Measurements from ENCODE around the gene MERTK. TPM values are rescaled to one million over a fixed set of nuclear protein-coding genes. Genes with fewer than 3 reads are reported as not detected.
"Not testable (repeated sequence)": the region's sequence is repeated elsewhere in the genome, so short reads cannot be mapped to it uniquely, and the experiment has no call there.

Gene MERTK
- total RNA-seq, 1 experiment from 2014 or later: 2.5 TPM

- no peak overlapping the region for H3K27ac ChIP-seq (ENCODE audit: low read length)
- ATAC-seq: no peak
- TF ChIP-seq EZH2phosphoT487 (IDR thresholded peaks at IDR 0.05; ENCODE audit: borderline replicate concordance, low read length): no peak
- TF ChIP-seq EZH2 (IDR thresholded peaks at IDR 0.05; ENCODE audit: low read length, unreplicated experiment): no peak
- TF ChIP-seq CTCF (conservative IDR thresholded peaks at IDR 0.05; ENCODE audit: low read depth, low read length): no peak
- H3K4me2 ChIP-seq (ENCODE audit: low read length): no peak overlapping the region
- no peaks in the 10 kb centered on the region for H3K9me2 ChIP-seq (replicated peaks; ENCODE audit: low read length)
- H2AFZ ChIP-seq (ENCODE audit: low read length): no peak overlapping the region
- no TSS peak for BruUV-seq (replicated peaks)
- H3K36me3 ChIP-seq (ENCODE audit: low read depth, low read length): no peaks in the 10 kb centered on the region
- no peaks in the 10 kb centered on the region for H3K27me3 ChIP-seq (ENCODE audit: low read length)
- no peak overlapping the region for H3K9ac ChIP-seq (ENCODE audit: low read length)
- POLR2A ChIA-PET (ENCODE audit: unreplicated experiment): no interaction called here
- intact Hi-C loops (cut with micrococcal nuclease): no loop called here
- CTCF ChIA-PET: no interaction called here
- no peaks in the 10 kb centered on the region for H3K9me3 ChIP-seq (ENCODE audit: low read length)
- H3K79me2 ChIP-seq (ENCODE audit: low read length): no peaks in the 10 kb centered on the region
- no peak for DNase-seq
- H4K20me1 ChIP-seq (ENCODE audit: low read length): no peaks in the 10 kb centered on the region
- no peak overlapping the region for H3K4me3 ChIP-seq (ENCODE audit: low read length)
- no peaks in the 10 kb centered on the region for H3F3A ChIP-seq (ENCODE audit: low read length, unreplicated experiment)
- H3K4me1 ChIP-seq (ENCODE audit: insufficient read depth, low read length): no peaks in the 10 kb centered on the region
Measured at GRCh38 chr2:111957872-111958354, 59.5 kb downstream of the MERTK start.

GRCh38 chr2:111958901-111959300 lies 60.5 kb downstream of the MERTK start:
- H3K4me1 ChIP-seq (ENCODE audit: insufficient read depth, low read length): no peaks in the 10 kb centered on the region
- ChIA-PET CTCF (no interaction called here), POLR2A (ENCODE audit: unreplicated experiment) (no interaction called here)
- no peak overlapping the region for H3K9ac ChIP-seq (ENCODE audit: low read length)
- no peak overlapping the region for H3K4me3 ChIP-seq (ENCODE audit: low read length)
- H4K20me1 ChIP-seq (ENCODE audit: low read length): no peaks in the 10 kb centered on the region
- H2AFZ ChIP-seq (ENCODE audit: low read length): no peak overlapping the region
- H3K9me2 ChIP-seq (replicated peaks; ENCODE audit: low read length): no peaks in the 10 kb centered on the region
- intact Hi-C loops (cut with micrococcal nuclease): no loop called here
- H3F3A ChIP-seq (ENCODE audit: low read length, unreplicated experiment): no peaks in the 10 kb centered on the region
- H3K79me2 ChIP-seq (ENCODE audit: low read length): no peaks in the 10 kb centered on the region
- TF ChIP-seq CTCF (conservative IDR thresholded peaks at IDR 0.05; ENCODE audit: low read depth, low read length): no peak; the same call in 1 of the 2 replicates
- TF ChIP-seq EZH2phosphoT487 (IDR thresholded peaks at IDR 0.05; ENCODE audit: borderline replicate concordance, low read length): no peak
- no peak for TF ChIP-seq EZH2 (IDR thresholded peaks at IDR 0.05; ENCODE audit: low read length, unreplicated experiment)
- no TSS peak for BruUV-seq (replicated peaks)
- H3K9me3 ChIP-seq (ENCODE audit: low read length): no peaks in the 10 kb centered on the region
- H3K4me2 ChIP-seq (ENCODE audit: low read length): no peak overlapping the region
- no peaks in the 10 kb centered on the region for H3K36me3 ChIP-seq (ENCODE audit: low read depth, low read length)
- ATAC-seq (no peak), DNase-seq (no peak)
- no peak overlapping the region for H3K27ac ChIP-seq (ENCODE audit: low read length)
- H3K27me3 ChIP-seq (ENCODE audit: low read length): no peaks in the 10 kb centered on the region

- CTCF ChIA-PET: no interaction called here
- Histone ChIP-seq H4K20me1 (ENCODE audit: low read length) (no peaks in the 10 kb centered on the region), H3K36me3 (ENCODE audit: low read depth, low read length) (no peaks in the 10 kb centered on the region), H2AFZ (ENCODE audit: low read length) (no peak overlapping the region), H3K27me3 (ENCODE audit: low read length) (no peaks in the 10 kb centered on the region), H3K4me2 (ENCODE audit: low read length) (no peak overlapping the region), H3K9ac (ENCODE audit: low read length) (no peak overlapping the region), H3F3A (ENCODE audit: low read length, unreplicated experiment) (no peaks in the 10 kb centered on the region), H3K4me1 (ENCODE audit: insufficient read depth, low read length) (no peaks in the 10 kb centered on the region), H3K27ac (ENCODE audit: low read length) (no peak overlapping the region), H3K4me3 (ENCODE audit: low read length) (no peak overlapping the region), H3K9me3 (ENCODE audit: low read length) (no peaks in the 10 kb centered on the region), H3K9me2 (replicated peaks; ENCODE audit: low read length) (no peaks in the 10 kb centered on the region), H3K79me2 (ENCODE audit: low read length) (no peaks in the 10 kb centered on the region)
- POLR2A ChIA-PET (ENCODE audit: unreplicated experiment): no interaction called here
- TF ChIP-seq EZH2 (IDR thresholded peaks at IDR 0.05; ENCODE audit: low read length, unreplicated experiment) (no peak), CTCF (conservative IDR thresholded peaks at IDR 0.05; ENCODE audit: low read depth, low read length) (no peak), EZH2phosphoT487 (IDR thresholded peaks at IDR 0.05; ENCODE audit: borderline replicate concordance, low read length) (no peak)
- BruUV-seq (replicated peaks): no TSS peak
- intact Hi-C loops (cut with micrococcal nuclease): no loop called here
- ATAC-seq (no peak), DNase-seq (no peak)
Measured at GRCh38 chr2:111961663-111962062, 63.3 kb downstream of the MERTK start.

GRCh38 chr2:111963086-111963485 lies 64.7 kb downstream of the MERTK start:
- CTCF ChIA-PET; H3K4me1 ChIP-seq (ENCODE audit: insufficient read depth, low read length); H3K9me3 ChIP-seq (ENCODE audit: low read length); DNase-seq; H3K36me3 ChIP-seq (ENCODE audit: low read depth, low read length); H3K9me2 ChIP-seq (replicated peaks; ENCODE audit: low read length); ATAC-seq; H3K79me2 ChIP-seq (ENCODE audit: low read length); H3K27ac ChIP-seq (ENCODE audit: low read length); H4K20me1 ChIP-seq (ENCODE audit: low read length); H3K4me2 ChIP-seq (ENCODE audit: low read length); POLR2A ChIA-PET (ENCODE audit: unreplicated experiment); H3K9ac ChIP-seq (ENCODE audit: low read length); intact Hi-C loops (cut with micrococcal nuclease); H3F3A ChIP-seq (ENCODE audit: low read length, unreplicated experiment); H2AFZ ChIP-seq (ENCODE audit: low read length); BruUV-seq (replicated peaks); H3K27me3 ChIP-seq (ENCODE audit: low read length); H3K4me3 ChIP-seq (ENCODE audit: low read length): not testable (repeated sequence)
